Upper lobe of left lung (tissue), 6 donors: Measurements from ENCODE around the gene SLC44A5. TPM values are rescaled to one million over a fixed set of nuclear protein-coding genes. Genes with fewer than 3 reads are reported as not detected.

Experiments used
- ATAC-seq, 2 donors: fragments of 200-7000 bp; cut with Tn5 transposase; one replicate each; pipeline ENCODE4 v1.9.1; 2022; ENCODE audit warnings: mild to moderate bottlenecking in 2 of 2, moderate library complexity in 2 of 2; ENCODE audit not compliant: low FRiP score in 2 of 2
- DNase-seq, 2 donors: peaks; one replicate each; pipeline ENCODE4 v3.0.0-alpha.2; 2019 to 2020
- H3K27ac ChIP-seq, 4 donors: fragments of 200-600 bp; sonication (generic); one replicate each; pipeline ENCODE4 v1.5.1; 2016 to 2019
- H3K27me3 ChIP-seq, 4 donors: fragments of 200-600 bp; sonication (generic); one replicate each; pipeline ENCODE4 v1.5.1; 2017 to 2019
- H3K36me3 ChIP-seq, 4 donors: fragments of 200-600 bp; sonication (generic); one replicate each; pipeline ENCODE4 v1.5.1; 2016 to 2019
- H3K4me1 ChIP-seq, 4 donors: fragments of 200-600 bp; sonication (generic); one replicate each; pipeline ENCODE4 v1.5.1; 2018 to 2019
- H3K4me3 ChIP-seq, 4 donors: fragments of 200-600 bp; sonication (generic); one replicate each; pipeline ENCODE4 v1.5.1; 2017 to 2019; ENCODE audit warnings: mild to moderate bottlenecking in 2 of 4, moderate library complexity in 1 of 4
- H3K9me3 ChIP-seq, 4 donors: fragments of 200-600 bp; sonication (generic); one replicate each; pipeline ENCODE4 v1.5.1; 2018 to 2019
- EP300 ChIP-seq, 4 donors: sonication (generic); formaldehyde crosslinking; IDR thresholded peaks; one replicate each; pipeline ENCODE4 v1.5.1; 2017; ENCODE audit warnings: antibody characterized with exemption in 4 of 4, control low read depth in 2 of 4
- POLR2A ChIP-seq, 4 donors: fragments of 450-650 bp; IDR thresholded peaks; one replicate each; pipeline ENCODE4 v1.5.1; 2016 to 2017; ENCODE audit warnings: antibody characterized with exemption in 4 of 4, mild to moderate bottlenecking in 2 of 4
- POLR2AphosphoS5 ChIP-seq, 2 donors: sonication (generic); formaldehyde crosslinking; IDR thresholded peaks; one replicate each; pipeline ENCODE4 v1.5.1; 2017; ENCODE audit warnings: antibody characterized with exemption in 2 of 2
- WGBS, 2 donors: methylation state at CpG; one replicate each; pipeline ENCODE4 v1.1.5; 2017 to 2018; 5-methylcytosine and 5-hydroxymethylcytosine counted together
- total RNA-seq, 6 donors: library from RNA; depleted of rRNA in 4 of 6; stranded (reverse); fragments of >200 nt in 4 of 6; gene quantifications; one replicate each; pipeline versions ENCODE4 v1.1.0 to v1.2.1, GENCODE V29; 2016 to 2021
- TF ChIP-seq, protein P1 (sequence below), 6 experiments: fragments of 450-650 bp in 4 of 6; fragments of 200-600 bp in 2 of 6; sonication (generic) in 2 of 6; IDR thresholded peaks; one replicate each; pipeline ENCODE4 v1.5.1; 2016 to 2019; ENCODE audit warnings: antibody characterized with exemption in 6 of 6
- donor health status: DM: no; HTN: no; CAD: no; lungs with moderate emphysema.
- donor health status: DM: no; HTN: yes; CAD: no; lungs with severe emphysema.

The SLC44A5 gene
- total RNA-seq, 6 donors from 2014 or later = 0.11 to 4.2 (median 0.40) TPM; not detected in 1

DNA sequence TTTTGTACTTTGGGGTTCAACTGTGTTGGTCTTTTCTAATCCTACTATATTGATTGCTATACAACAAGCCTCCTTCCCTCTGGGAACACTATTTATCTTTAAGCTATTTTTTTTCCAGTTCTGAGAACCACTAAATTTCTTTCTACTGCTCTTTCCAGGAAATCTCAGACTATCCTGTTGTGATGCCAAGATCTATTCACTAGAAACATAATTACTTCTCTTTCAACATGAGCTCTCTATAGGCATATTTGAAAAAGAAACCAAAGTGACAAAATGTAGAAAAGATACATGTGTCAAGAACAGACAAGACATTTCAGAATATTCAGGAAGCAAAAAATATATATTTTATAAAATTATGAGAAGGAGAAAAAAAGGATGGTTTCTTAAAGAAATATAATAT lies 82.9 kb downstream of the SLC44A5 start:
- TF ChIP-seq POLR2A (IDR thresholded peaks at IDR 0.05) (no peak), EP300 (IDR thresholded peaks at IDR 0.05) (no peak), POLR2AphosphoS5 (IDR thresholded peaks at IDR 0.05) (no peak)
- TF ChIP-seq, protein P1, sequence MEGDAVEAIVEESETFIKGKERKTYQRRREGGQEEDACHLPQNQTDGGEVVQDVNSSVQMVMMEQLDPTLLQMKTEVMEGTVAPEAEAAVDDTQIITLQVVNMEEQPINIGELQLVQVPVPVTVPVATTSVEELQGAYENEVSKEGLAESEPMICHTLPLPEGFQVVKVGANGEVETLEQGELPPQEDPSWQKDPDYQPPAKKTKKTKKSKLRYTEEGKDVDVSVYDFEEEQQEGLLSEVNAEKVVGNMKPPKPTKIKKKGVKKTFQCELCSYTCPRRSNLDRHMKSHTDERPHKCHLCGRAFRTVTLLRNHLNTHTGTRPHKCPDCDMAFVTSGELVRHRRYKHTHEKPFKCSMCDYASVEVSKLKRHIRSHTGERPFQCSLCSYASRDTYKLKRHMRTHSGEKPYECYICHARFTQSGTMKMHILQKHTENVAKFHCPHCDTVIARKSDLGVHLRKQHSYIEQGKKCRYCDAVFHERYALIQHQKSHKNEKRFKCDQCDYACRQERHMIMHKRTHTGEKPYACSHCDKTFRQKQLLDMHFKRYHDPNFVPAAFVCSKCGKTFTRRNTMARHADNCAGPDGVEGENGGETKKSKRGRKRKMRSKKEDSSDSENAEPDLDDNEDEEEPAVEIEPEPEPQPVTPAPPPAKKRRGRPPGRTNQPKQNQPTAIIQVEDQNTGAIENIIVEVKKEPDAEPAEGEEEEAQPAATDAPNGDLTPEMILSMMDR (IDR thresholded peaks at IDR 0.05) = no peak
- Histone ChIP-seq H3K9me3 (no peaks in the 10 kb centered on the region), H3K36me3 (no peaks in the 10 kb centered on the region), H3K27ac (no peak overlapping the region), H3K4me3 (no peak overlapping the region), H3K4me1 (no peaks in the 10 kb centered on the region), H3K27me3 (no peaks in the 10 kb centered on the region)
- no peak for ATAC-seq
- DNase-seq = no peak

- Histone ChIP-seq H3K4me3 (no peak overlapping the region), H3K27me3 (no peaks in the 10 kb centered on the region), H3K9me3 (no peaks in the 10 kb centered on the region), H3K27ac (no peak overlapping the region), H3K4me1 (no peaks in the 10 kb centered on the region), H3K36me3 (no peaks in the 10 kb centered on the region)
- DNase-seq (no peak), ATAC-seq (no peak)
- 41 to 58% methylated on average over 3 of the region's 3 CpGs for WGBS, 2 donors
- TF ChIP-seq POLR2A (IDR thresholded peaks at IDR 0.05) = no peak
- TF ChIP-seq EP300 (IDR thresholded peaks at IDR 0.05) = no peak
Measured at GRCh38 chr1:75522389-75522788, 88.5 kb downstream of the SLC44A5 start.

- Histone ChIP-seq H3K36me3 (no peaks in the 10 kb centered on the region), H3K4me3 (no peak overlapping the region), H3K9me3 (no peaks in the 10 kb centered on the region), H3K27me3 (no peaks in the 10 kb centered on the region), H3K4me1 (no peaks in the 10 kb centered on the region), H3K27ac (no peak overlapping the region)
- DNase-seq (no peak), ATAC-seq (no peak)
- no peak for TF ChIP-seq POLR2A (IDR thresholded peaks at IDR 0.05)
- no peak for TF ChIP-seq EP300 (IDR thresholded peaks at IDR 0.05)
- no peak for TF ChIP-seq POLR2AphosphoS5 (IDR thresholded peaks at IDR 0.05)
- TF ChIP-seq, protein P1 (IDR thresholded peaks at IDR 0.05) = no peak
- 62 to 67% methylated on average over 3 of the region's 3 CpGs for WGBS, 2 donors
Measured at GRCh38 chr1:75521658-75522057, 89.3 kb downstream of the SLC44A5 start.

- no peak for TF ChIP-seq POLR2A (IDR thresholded peaks at IDR 0.05)
- no peak for TF ChIP-seq POLR2AphosphoS5 (IDR thresholded peaks at IDR 0.05)
- TF ChIP-seq EP300 (IDR thresholded peaks at IDR 0.05) = no peak
- TF ChIP-seq, protein P1 (IDR thresholded peaks at IDR 0.05) = no peak
- H3K4me1 ChIP-seq = no peaks in the 10 kb centered on the region
- H3K27ac ChIP-seq = no peak overlapping the region
- H3K36me3 ChIP-seq = no peaks in the 10 kb centered on the region
- no peaks in the 10 kb centered on the region for H3K27me3 ChIP-seq
- DNase-seq (no peak), ATAC-seq (no peak)
- H3K9me3 ChIP-seq = no peaks in the 10 kb centered on the region
- 68 to 74% methylated on average over 4 of the region's 4 CpGs for WGBS, 2 donors
- H3K4me3 ChIP-seq = no peak overlapping the region
Measured at GRCh38 chr1:75520862-75521475, 89.9 kb downstream of the SLC44A5 start.

- H3K9me3 ChIP-seq = no peaks in the 10 kb centered on the region
- H3K27ac ChIP-seq = no peak overlapping the region
- no peaks in the 10 kb centered on the region for H3K4me1 ChIP-seq
- TF ChIP-seq EP300 (IDR thresholded peaks at IDR 0.05) (no peak), POLR2AphosphoS5 (IDR thresholded peaks at IDR 0.05) (no peak), POLR2A (IDR thresholded peaks at IDR 0.05) (no peak)
- TF ChIP-seq, protein P1 (IDR thresholded peaks at IDR 0.05) = no peak
- H3K4me3 ChIP-seq = no peak overlapping the region
- no peaks in the 10 kb centered on the region for H3K27me3 ChIP-seq
- no peaks in the 10 kb centered on the region for H3K36me3 ChIP-seq
- 63 to 67% methylated on average over 1 of the region's 1 CpG for WGBS, 2 donors
- DNase-seq = no peak
- ATAC-seq = no peak
Measured at GRCh38 chr1:75519651-75520427, 91.1 kb downstream of the SLC44A5 start.
